ENCODE data around the gene FOXA1.

FOXA1 gene

DNA sequence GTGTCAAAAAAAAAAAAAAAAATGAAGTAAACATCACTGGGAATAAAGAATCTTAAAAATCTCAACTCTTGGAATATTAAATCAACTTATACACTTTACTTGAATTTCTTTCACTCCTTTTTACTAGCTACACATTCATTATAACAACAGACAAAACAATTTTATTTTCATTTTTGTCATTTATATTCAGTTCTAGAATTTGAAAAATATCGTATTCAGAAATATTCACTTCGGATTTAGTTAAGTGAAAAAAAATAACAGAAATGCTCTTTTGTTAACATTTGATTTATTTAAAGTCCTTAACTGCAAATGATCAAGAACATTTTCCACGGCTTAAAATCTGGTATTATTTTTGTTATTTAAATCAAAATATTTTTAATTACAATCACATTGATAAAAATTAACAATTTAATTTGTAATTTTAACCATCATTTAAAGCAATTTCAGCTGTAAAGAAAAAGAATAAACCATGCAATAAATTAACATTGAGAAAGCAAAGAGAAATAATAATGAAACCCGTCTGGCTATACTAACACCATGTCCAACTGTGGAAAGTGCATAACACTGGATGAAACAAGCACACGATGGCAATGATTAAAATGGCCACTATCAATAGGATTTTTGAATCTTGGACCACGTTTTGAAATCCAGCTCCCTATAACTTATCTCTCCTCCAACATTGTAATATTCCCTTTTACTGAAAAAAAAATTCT lies 5.2 kb downstream of the FOXA1 start:
- DNase-seq (ENCODE audit: low spot score), result no peak

GRCh38 chr14:37588956-37589714 lies 5.9 kb downstream of the FOXA1 start:
- DNase-seq (ENCODE audit: low spot score), result no peak

DNA sequence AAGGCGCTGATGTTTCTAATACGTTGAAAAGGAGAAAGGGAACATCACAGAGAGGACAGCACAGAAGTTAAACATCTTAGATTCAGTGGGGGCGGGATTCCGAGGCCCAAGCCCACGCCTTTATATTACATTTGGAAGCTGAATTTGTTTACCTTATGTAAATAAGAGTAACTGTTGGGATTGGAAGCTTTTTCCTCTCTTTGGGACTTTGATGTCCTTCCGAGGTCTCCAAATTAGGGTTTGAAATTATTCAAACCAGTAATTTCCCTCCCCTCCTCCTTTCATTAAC lies 6.4 kb downstream of the FOXA1 start:
- no peak for DNase-seq (ENCODE audit: low spot score)

DNA sequence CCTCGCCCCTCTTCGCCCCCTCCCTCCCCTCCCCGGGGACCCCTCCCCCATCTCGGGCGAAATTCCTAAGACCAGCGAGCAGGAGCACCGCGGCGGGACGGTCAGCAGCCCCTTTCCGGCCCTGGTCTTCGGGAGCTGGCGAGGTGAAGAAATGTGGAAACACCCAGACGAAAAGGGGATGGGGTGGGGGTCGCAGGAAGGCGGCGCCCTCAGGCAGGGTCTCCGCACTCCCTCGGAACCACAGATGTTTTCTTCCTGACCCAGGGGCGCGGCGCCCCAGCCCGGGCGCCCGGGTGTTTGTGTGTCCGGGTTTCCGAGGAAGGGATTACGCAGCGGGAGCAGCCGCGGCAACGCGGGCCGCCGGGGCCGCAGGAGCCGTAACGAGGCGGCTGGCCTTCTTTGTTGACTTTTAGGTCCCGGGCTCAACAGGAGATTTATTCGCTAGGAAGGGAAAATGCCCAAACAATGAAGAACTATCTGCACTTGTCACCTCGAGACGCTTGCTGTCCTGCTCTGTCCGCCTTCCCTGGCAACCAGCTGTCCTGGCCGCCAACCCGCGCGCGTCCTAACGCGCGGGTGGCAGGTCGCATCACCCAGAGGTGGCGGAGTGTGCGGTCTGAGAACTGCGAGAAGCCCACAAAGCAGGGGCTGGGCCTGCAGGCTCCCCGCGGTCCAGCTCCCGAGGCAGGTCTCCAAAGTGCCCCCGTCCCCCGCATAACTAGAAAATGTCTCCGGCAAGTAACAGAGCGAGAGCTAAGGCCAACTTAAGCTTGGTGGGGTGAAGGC lies 7.0 kb downstream of the FOXA1 start:
- DNase-seq (ENCODE audit: low spot score), result no peak

DNA sequence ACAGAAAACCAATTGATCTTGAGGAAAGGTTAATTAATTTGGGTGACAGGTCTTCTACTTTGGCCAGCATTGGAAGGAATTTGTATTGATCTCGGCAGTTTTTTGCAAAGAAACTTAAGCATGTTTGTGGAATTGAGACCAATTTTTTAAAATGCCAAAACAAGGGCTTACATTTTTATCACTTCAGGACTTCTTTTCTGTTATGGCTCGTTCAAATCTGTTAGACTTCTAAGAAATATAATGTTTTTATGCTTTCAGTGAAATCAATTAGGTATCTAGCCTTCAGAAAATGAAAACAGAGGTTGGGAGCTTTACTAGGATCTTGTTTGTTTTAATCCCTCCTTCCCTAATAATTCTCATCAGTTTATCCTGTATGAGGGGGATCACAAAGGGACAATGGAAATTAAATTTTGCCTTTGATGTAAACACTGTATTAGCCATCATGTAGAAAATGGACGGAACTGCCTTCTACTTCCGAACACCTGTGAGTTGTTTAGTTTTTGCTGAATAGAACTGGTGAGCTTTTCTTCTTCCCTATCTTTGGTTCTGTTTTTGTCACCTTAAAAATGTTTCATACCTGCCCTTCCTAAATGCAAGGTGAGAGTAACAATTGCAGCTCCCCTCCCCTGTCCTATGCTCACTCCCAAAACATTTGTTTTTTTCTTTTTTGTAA lies 7.8 kb downstream of the FOXA1 start:
- no peak for DNase-seq (ENCODE audit: low spot score)

- DNase-seq (ENCODE audit: low spot score), result no peak
These were observed 8.3 kb downstream of the FOXA1 start for GRCh38 chr14:37586797-37587130.

DNA sequence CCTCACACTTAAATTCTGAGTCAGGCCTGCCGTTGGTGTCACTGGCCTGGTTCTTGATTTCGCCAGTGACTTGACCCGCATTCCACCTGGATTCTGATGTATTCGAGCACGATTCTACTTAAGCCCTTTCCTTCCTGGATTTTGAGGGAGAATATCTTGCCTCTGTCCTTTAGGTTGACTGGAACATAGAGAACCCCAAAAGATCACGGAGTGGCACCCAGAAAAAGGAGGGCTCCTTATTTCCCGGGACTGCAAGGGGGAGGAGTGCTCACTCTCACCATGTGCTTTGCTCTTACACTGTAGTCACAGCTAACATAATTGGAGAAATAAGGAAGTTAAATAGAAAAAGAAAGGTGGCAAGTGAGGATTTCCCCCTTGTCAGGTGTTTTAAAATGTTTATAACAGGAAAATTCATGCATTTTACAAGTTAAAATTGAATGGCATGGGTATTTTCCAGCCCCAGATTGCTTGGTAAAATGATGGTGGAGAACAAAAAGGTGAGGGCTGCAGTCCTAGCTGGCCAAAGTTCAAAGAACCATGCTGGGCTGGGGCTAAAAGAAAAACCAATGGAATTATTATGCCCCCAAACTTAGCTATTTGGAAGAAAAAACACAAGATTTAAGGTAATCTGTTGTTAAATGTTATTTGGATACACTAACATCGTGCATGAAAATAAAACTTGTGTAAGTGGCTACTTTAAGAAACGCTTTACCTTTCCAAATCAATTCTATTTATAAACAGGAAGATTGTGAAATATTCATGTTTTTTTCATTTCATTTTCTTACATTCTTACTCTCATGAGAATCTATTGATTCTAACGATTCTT lies 8.9 kb downstream of the FOXA1 start:
- DNase-seq (ENCODE audit: low spot score), result no peak

DNA sequence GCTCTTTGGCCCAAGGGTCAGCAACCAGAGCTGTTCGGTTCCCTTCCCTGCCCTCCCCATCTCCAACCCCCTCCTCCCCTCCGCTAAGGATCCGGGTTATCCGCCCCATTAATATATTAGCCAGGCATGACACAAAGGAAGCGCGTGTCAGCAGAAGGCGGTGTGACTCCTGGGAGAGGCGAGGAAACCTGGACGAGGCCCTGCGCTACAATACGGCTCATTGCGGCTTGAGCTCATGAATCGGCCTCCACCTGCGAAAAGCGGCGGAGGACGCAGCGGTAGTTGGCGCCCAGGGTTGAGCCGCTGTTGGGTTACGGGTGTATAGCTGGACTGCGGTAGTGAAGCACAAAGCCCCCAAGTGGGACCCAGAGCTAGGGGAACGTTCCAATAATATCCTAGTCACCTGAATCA lies 9.9 kb downstream of the FOXA1 start:
- peak; percentile 48 for DNase-seq (ENCODE audit: low spot score)

DNA sequence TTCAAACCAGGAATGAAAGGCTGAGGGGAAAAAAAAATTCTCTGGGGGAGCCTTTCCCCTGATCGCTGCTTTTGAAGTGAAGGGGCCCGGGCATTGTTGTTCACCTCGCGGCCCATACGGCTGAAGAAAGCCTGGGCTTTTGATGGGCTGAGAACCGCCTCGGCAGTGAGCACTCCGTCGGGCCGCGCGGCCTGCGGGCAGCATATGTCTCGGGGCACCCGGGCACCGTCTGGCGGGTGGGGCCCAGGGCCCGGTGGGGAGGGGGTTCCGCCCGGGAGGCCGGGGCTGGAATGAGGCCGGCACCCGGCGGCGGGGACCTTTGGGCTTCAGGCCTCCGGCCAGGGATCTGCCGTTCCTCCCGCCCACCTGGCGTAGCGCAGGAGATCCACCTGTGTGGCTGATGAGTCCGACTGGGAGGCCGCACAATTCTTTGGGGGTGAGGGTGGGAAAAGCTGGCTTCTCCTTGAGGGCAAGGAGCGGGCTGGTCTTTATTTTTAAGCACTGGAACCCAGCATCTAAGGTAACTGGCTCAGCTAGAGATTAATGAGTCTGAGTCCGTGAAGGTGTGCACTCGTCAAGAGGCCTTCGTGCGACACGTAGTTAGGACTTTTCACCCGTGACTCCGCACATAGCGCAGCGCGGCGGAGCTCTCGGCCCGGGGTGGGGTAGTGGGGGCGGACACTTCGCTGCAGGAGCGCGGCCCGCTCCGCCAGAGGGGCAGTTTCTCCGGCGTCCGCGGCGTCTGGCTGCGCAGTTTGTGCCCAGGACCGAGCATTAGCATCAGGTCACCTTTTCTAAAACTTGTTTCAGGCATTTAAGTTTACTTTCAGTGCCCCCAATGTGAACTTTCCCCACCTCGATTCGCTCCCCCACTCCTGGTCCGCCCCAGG lies 10.6 kb downstream of the FOXA1 start:
- no peak for DNase-seq (ENCODE audit: low spot score)

DNA sequence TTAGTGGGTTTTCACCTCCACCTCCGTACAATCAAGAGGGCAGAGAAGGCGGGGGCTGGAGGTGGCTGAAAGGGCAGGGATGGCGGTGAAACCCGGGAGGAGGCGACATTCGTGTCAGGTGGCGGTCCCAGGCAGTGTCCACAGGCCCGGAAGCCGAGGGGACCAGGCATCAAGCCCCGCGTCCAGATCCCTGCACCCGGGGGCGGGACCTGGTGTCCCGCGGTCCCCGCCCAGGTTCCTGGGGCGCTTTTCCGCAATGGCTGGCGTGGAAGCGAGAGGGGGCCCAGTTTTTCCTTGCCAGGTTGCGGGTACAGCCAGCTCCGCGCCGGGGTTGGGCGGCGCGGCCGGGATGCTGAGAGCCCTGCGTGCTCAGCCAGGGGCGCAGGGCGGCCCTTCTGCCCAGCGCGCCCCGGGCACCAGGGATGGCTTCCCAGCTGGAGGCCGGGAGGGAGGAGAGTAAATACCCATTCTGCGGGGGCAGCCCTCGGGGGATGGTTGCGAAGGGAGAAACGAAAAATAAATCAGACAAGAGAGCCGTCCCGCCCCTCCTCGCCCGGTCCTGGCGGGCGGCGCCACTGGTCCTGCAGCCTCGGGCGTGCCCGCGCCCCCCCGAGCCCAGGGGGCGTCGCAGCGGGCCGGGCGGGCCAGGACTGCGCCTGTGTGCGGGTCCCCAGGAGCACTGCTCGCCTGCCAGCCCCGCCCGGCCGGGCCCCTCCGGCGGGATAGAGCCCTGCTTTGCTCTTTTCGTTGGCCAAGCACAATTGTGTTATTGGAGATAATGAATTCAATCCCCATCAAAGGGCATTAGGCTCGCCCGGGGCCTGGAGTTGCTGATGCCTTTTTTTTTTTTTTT lies 11.5 kb downstream of the FOXA1 start:
- no peak for DNase-seq (ENCODE audit: low spot score)

DNA sequence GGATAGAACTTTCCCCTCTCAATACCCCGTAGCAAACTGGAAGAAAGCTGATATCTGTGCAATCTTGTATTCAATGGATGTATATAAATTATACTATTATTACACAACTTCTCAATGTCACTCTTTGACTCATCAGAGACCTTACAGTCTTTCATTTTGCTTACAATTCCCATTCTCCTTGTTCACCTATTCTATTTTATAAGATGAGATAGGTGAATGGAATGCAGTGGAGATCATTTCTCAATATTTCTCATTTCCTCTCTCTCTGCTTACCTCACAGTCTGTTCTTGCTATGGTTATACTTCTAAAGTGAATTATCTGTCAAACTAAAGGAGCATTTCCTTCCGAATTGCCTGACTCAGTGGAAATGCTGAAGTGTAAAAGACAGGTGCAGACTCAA lies 14.9 kb downstream of the FOXA1 start:
- DNase-seq (ENCODE audit: low spot score), result peak; percentile 79

- no peak for DNase-seq (ENCODE audit: low spot score)
These were observed 15.8 kb downstream of the FOXA1 start for GRCh38 chr14:37579274-37579673.

GRCh38 chr14:37573356-37573755 lies 21.7 kb downstream of the FOXA1 start:
- peak; percentile 37 for DNase-seq (ENCODE audit: low spot score)

- no peak for DNase-seq (ENCODE audit: low spot score)
These were observed 23.7 kb downstream of the FOXA1 start for GRCh38 chr14:37571391-37571790.

- no peak for DNase-seq (ENCODE audit: low spot score)
These were observed 25.3 kb downstream of the FOXA1 start for GRCh38 chr14:37569729-37570128.

GRCh38 chr14:37566811-37567371 lies 28.2 kb downstream of the FOXA1 start:
- no peak for DNase-seq (ENCODE audit: low spot score)

DNA sequence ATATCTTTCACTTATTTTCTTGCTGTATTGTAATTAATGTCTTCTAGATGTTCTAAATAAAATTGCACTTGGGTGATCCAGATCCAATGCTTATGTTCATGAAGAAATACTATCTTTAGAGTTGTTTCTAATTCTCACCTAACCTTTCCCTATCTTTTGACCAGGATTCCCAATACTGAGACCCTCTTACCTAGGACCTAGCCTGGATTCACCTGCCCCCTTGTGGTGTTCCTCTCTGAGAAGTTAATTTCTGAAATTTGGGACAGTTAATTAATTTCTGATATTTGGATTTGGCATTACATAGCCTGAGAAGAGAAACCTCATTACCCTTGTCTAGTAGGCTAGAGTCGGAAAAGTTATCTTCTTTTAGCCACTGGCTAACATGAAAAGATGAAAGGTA lies 29.5 kb downstream of the FOXA1 start:
- no peak for DNase-seq (ENCODE audit: low spot score)

- no peak for DNase-seq (ENCODE audit: low spot score)
These were observed 31.9 kb downstream of the FOXA1 start for GRCh38 chr14:37563189-37563588.

DNA sequence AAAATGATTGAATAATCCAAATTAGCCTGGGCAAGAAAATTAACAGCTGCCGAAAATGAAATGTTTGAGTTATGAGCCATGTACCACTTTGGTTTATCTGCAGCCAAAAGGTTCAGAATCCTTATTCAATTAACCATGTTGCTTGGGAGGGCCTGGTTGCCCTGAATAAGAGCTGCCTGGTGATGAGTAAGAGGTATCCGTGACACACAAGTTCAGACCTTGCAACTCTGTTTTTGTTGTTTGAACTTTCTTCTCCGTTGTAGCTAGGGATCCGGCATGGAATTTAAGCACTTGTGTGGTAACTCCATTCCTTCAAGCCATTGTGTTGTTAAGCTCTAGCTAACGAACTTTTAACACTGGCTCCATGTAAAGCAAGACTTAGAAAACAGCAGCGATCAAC lies 35.7 kb downstream of the FOXA1 start:
- peak; percentile 14 for DNase-seq (ENCODE audit: low spot score)

DNA sequence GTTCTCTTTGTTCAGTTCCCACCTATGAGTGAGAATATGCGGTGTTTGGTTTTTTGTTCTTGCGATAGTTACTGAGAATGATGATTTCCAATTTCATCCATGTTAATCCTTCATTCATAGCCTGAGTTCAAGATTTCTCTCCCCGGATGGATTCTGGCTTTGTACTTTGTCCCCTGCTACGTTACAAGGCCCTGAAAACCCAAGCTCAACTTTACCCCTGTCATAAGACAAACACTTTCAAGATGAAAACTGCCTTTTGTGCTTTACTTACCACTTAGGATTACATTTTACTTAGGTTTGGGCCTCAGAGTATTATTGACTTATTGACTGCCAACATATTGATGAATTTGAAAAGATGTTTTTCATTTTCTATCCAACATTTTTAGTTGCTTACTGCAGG lies 36.3 kb downstream of the FOXA1 start:
- no peak for DNase-seq (ENCODE audit: low spot score)
